ENCODE measurements around the gene KIR2DL3. TPM values are rescaled to one million over a fixed set of nuclear protein-coding genes. Genes with fewer than 3 reads are reported as not detected.
"Not testable (repeated sequence)": the region's sequence is repeated elsewhere in the genome, so short reads cannot be mapped to it uniquely, and the experiment has no call there.

The KIR2DL3 gene
- total RNA-seq, result not detected

- H3K27me3 ChIP-seq; intact Hi-C loops (cut with DNase I; ENCODE audit: low total_unique reads); H3K36me3 ChIP-seq; H3K9me3 ChIP-seq; H3K4me1 ChIP-seq; H3K4me3 ChIP-seq; DNase-seq; H3K27ac ChIP-seq: not testable (repeated sequence)
Measured at GRCh38 chr19:54738306-54738705, at the start of gene KIR2DL3. Gene KIR2DL3 (plus strand): TSS chr19:54738513. CDS start chr19:54738546, 33 bp downstream.

- no peak overlapping the region for H3K27ac ChIP-seq
- no peak overlapping the region for H3K4me3 ChIP-seq
- intact Hi-C loops (cut with DNase I; ENCODE audit: low total_unique reads), result no loop called here
- H3K4me1 ChIP-seq, result no peaks in the 10 kb centered on the region
- H3K36me3 ChIP-seq, result no peaks in the 10 kb centered on the region
- no peaks in the 10 kb centered on the region for H3K27me3 ChIP-seq
- DNase-seq, result no peak
- TF ChIP-seq CTCF (IDR thresholded peaks at IDR 0.05), result no peak
- no peak for TF ChIP-seq POLR2A (IDR thresholded peaks at IDR 0.05)
- H3K9me3 ChIP-seq, result no peaks in the 10 kb centered on the region
Measured at GRCh38 chr19:54691582-54692297, 46.6 kb upstream of the KIR2DL3 start.

GRCh38 chr19:54692298-54692615, 46.1 kb upstream of the KIR2DL3 start:
- H3K36me3 ChIP-seq, result no peaks in the 10 kb centered on the region
- no peak overlapping the region for H3K27ac ChIP-seq
- no peaks in the 10 kb centered on the region for H3K4me1 ChIP-seq
- H3K4me3 ChIP-seq, result no peak overlapping the region
- intact Hi-C loops (cut with DNase I; ENCODE audit: low total_unique reads), result no loop called here
- TF ChIP-seq POLR2A (IDR thresholded peaks at IDR 0.05), result no peak
- TF ChIP-seq CTCF (IDR thresholded peaks at IDR 0.05), result no peak
- no peak for DNase-seq
- no peaks in the 10 kb centered on the region for H3K9me3 ChIP-seq
- H3K27me3 ChIP-seq, result no peaks in the 10 kb centered on the region

GRCh38 chr19:54694648-54695047, 43.7 kb upstream of the KIR2DL3 start:
- no peaks in the 10 kb centered on the region for H3K4me1 ChIP-seq
- TF ChIP-seq CTCF (IDR thresholded peaks at IDR 0.05) (no peak), POLR2A (IDR thresholded peaks at IDR 0.05) (no peak)
- DNase-seq, result no peak
- intact Hi-C loops (cut with DNase I; ENCODE audit: low total_unique reads), result no loop called here
- H3K9me3 ChIP-seq, result no peaks in the 10 kb centered on the region
- no peaks in the 10 kb centered on the region for H3K27me3 ChIP-seq
- H3K4me3 ChIP-seq, result no peak overlapping the region
- H3K27ac ChIP-seq, result no peak overlapping the region
- no peaks in the 10 kb centered on the region for H3K36me3 ChIP-seq

GRCh38 chr19:54696117-54696548, 42.2 kb upstream of the KIR2DL3 start:
- H3K27ac ChIP-seq, result no peak overlapping the region
- H3K4me1 ChIP-seq, result no peaks in the 10 kb centered on the region
- intact Hi-C loops (cut with DNase I; ENCODE audit: low total_unique reads), result no loop called here
- no peak overlapping the region for H3K4me3 ChIP-seq
- TF ChIP-seq CTCF (IDR thresholded peaks at IDR 0.05) (no peak), POLR2A (IDR thresholded peaks at IDR 0.05) (no peak)
- DNase-seq, result no peak
- H3K9me3 ChIP-seq, result no peaks in the 10 kb centered on the region
- no peaks in the 10 kb centered on the region for H3K27me3 ChIP-seq
- no peaks in the 10 kb centered on the region for H3K36me3 ChIP-seq

GRCh38 chr19:54696766-54697165, 41.5 kb upstream of the KIR2DL3 start:
- no peak for DNase-seq
- no peaks in the 10 kb centered on the region for H3K27me3 ChIP-seq
- no peak for TF ChIP-seq POLR2A (IDR thresholded peaks at IDR 0.05)
- TF ChIP-seq CTCF (IDR thresholded peaks at IDR 0.05), result no peak

GRCh38 chr19:54697716-54698115, 40.6 kb upstream of the KIR2DL3 start:
- H3K4me1 ChIP-seq; H3K27ac ChIP-seq; H3K4me3 ChIP-seq; H3K36me3 ChIP-seq; H3K27me3 ChIP-seq; intact Hi-C loops (cut with DNase I; ENCODE audit: low total_unique reads); DNase-seq; H3K9me3 ChIP-seq: not testable (repeated sequence)

More at GRCh38 chr19:54696766-54697165, 41.5 kb upstream of the KIR2DL3 start:
- intact Hi-C loops (cut with DNase I; ENCODE audit: low total_unique reads), result no loop called here
- H3K4me1 ChIP-seq, result no peaks in the 10 kb centered on the region
- H3K27ac ChIP-seq, result no peak overlapping the region
- H3K9me3 ChIP-seq, result no peaks in the 10 kb centered on the region
- H3K36me3 ChIP-seq, result no peaks in the 10 kb centered on the region
- H3K4me3 ChIP-seq, result no peak overlapping the region
